K562 (cell line): ENCODE data around the gene WNT3.

Experiments
- CREM ChIP-seq: IDR thresholded peaks from 2 replicates; pipeline ENCODE4 v1.6.1; 2014; ENCODE audit warnings: antibody characterized with exemption, low read depth
- NFYB ChIP-seq: IDR thresholded peaks from 2 replicates; pipeline ENCODE4 v1.6.1; 2011; ENCODE audit warnings: mild to moderate bottlenecking, moderate library complexity; ENCODE audit not compliant: insufficient read length; ENCODE audit errors: extremely low read depth
- ZNF23 ChIP-seq: fragments of 250-450 bp; sonication (Bioruptor Pico); IDR thresholded peaks from 2 replicates; pipeline ENCODE4 v1.4.0; 2020; ENCODE audit warnings: mild to moderate bottlenecking
- TF ChIP-seq, protein P1 (sequence below): sonication (generic); formaldehyde crosslinking; IDR thresholded peaks from 2 replicates; pipeline ENCODE4 v1.8.0; 2022; ENCODE audit warnings: mild to moderate bottlenecking, low read depth, missing genetic modification reagents
- TF ChIP-seq, protein P2 (sequence below), 3 experiments: IDR thresholded peaks in 2 of 3; conservative IDR thresholded peaks in 1 of 3; 2 replicates each; pipeline ENCODE4 v1.5.1; 2011 to 2012; ENCODE audit warnings: low read length in 3 of 3, mild to moderate bottlenecking in 3 of 3, control low read depth in 2 of 3, improper control_type of control experiment in 1 of 3, inconsistent platforms in 1 of 3, low read depth in 1 of 3, mixed read lengths in 1 of 3, moderate library complexity in 1 of 3; ENCODE audit not compliant: insufficient read depth in 2 of 3

DNA sequence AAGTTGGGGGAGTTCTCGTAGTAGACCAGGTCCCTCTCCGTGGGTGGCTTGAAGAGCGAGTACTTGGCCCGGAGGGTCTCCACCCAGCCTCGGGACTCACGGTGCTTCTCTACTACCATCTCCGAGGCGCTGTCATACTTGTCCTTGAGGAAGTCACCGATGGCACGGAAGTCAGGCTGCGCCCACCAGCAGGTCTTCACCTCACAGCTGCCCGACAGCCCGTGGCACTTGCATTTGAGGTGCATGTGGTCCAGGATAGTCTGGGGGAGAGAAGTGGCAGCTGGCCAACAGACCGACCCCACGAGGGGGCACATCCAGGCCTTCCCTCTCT is 50.0 kb downstream of the WNT3 start:
- TF ChIP-seq ZNF23 (CRISPR knock-in tag), result no peak
- TF ChIP-seq, protein P1, sequence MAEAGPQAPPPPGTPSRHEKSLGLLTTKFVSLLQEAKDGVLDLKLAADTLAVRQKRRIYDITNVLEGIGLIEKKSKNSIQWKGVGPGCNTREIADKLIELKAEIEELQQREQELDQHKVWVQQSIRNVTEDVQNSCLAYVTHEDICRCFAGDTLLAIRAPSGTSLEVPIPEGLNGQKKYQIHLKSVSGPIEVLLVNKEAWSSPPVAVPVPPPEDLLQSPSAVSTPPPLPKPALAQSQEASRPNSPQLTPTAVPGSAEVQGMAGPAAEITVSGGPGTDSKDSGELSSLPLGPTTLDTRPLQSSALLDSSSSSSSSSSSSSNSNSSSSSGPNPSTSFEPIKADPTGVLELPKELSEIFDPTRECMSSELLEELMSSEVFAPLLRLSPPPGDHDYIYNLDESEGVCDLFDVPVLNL (CRISPR knock-in tag), result no peak
- TF ChIP-seq NFYB, result no peak
- TF ChIP-seq, protein P2, sequence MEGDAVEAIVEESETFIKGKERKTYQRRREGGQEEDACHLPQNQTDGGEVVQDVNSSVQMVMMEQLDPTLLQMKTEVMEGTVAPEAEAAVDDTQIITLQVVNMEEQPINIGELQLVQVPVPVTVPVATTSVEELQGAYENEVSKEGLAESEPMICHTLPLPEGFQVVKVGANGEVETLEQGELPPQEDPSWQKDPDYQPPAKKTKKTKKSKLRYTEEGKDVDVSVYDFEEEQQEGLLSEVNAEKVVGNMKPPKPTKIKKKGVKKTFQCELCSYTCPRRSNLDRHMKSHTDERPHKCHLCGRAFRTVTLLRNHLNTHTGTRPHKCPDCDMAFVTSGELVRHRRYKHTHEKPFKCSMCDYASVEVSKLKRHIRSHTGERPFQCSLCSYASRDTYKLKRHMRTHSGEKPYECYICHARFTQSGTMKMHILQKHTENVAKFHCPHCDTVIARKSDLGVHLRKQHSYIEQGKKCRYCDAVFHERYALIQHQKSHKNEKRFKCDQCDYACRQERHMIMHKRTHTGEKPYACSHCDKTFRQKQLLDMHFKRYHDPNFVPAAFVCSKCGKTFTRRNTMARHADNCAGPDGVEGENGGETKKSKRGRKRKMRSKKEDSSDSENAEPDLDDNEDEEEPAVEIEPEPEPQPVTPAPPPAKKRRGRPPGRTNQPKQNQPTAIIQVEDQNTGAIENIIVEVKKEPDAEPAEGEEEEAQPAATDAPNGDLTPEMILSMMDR (IDR thresholded peaks at IDR 0.05 in 2 of 3, conservative IDR thresholded peaks at IDR 0.05 in 1 of 3; ENCODE audit: insufficient read depth in 2 of 3, low read depth in 1 of 3, low read length in 3 of 3), result no peak
- no peak for TF ChIP-seq CREM
